Airway epithelial cell (primary cell): ENCODE data around the gene SLC30A5. TPM values are rescaled to one million over a fixed set of nuclear protein-coding genes. Genes with fewer than 3 reads are reported as not detected.

ENCODE experiments used
- total RNA-seq: library from RNA; depleted of rRNA; stranded (reverse); fragments of >200 nt; gene quantifications from 2 replicates; pipeline ENCODE4 v1.2.3, GENCODE V29; 2015

Gene SLC30A5
- 36.5 and 43.6 TPM in 2 replicates for total RNA-seq

GRCh38 chr5:69093771-69094482, at the start of gene SLC30A5:
Gene SLC30A5, plus strand, starts transcription at chr5:69094014. Its CDS starts 242 bp downstream, at chr5:69094256.

GRCh38 chr5:69166686-69167492, 73.1 kb downstream of the SLC30A5 start, which contains the start of gene CCNB1:
Gene CCNB1, plus strand, starts transcription at chr5:69167150. Its CDS starts 113 bp downstream, at chr5:69167263.

Other genes with a start within 250 kb of the SLC30A5 start
- gene CCNB1, start 73.1 kb downstream of the SLC30A5 start, total RNA-seq, result 153 and 171 TPM in 2 replicates
- gene CENPH, start 95.6 kb downstream of the SLC30A5 start, total RNA-seq, result 45.1 and 45.7 TPM in 2 replicates
- gene CDK7, start 140.9 kb downstream of the SLC30A5 start, total RNA-seq, result 36.0 and 38.6 TPM in 2 replicates
- gene CCDC125, start 238.8 kb downstream of the SLC30A5 start, total RNA-seq, result 2.8 and 5.9 TPM in 2 replicates